Neutrophil (primary cell): ENCODE data around the gene HOXD12.

Experiments
- H3K27ac ChIP-seq: fragments of 200-600 bp; sonication (generic); 2 replicates; pipeline ENCODE4 v1.5.1; 2016; ENCODE audit warnings: mild to moderate bottlenecking, moderate library complexity
- H3K27me3 ChIP-seq: fragments of 200-600 bp; sonication (generic); 2 replicates; pipeline ENCODE4 v1.6.0; 2016; ENCODE audit warnings: mild to moderate bottlenecking
- H3K36me3 ChIP-seq: fragments of 200-600 bp; sonication (generic); 2 replicates; pipeline ENCODE4 v1.5.1; 2017
- H3K4me1 ChIP-seq, 2 experiments: fragments of 200-600 bp in 1 of 2; sonication (generic) in 1 of 2; 1 replicate in 1 of 2; 2 replicates in 1 of 2; pipeline versions ENCODE4 v1.5.1 to v1.6.1; 2013 to 2016; ENCODE audit warnings: low read depth in 1 of 2, low read length in 1 of 2, mild to moderate bottlenecking in 1 of 2, moderate library complexity in 1 of 2; ENCODE audit not compliant: control insufficient read depth in 1 of 2, insufficient read depth in 1 of 2
- H3K4me3 ChIP-seq, 2 experiments: fragments of 200-600 bp in 1 of 2; sonication (generic) in 1 of 2; 1 replicate in 1 of 2; 2 replicates in 1 of 2; pipeline ENCODE4 v1.5.1; 2013 to 2016; ENCODE audit warnings: low read depth in 1 of 2, low read length in 1 of 2, mild to moderate bottlenecking in 1 of 2, moderate library complexity in 1 of 2
- H3K9me3 ChIP-seq: fragments of 200-600 bp; sonication (generic); 2 replicates; pipeline ENCODE4 v1.5.1; 2016
- TF ChIP-seq, protein P1 (sequence below): fragments of 200-600 bp; sonication (generic); IDR thresholded peaks from 2 replicates; pipeline ENCODE4 v1.5.1; 2016; ENCODE audit warnings: antibody characterized with exemption

The HOXD12 gene

DNA sequence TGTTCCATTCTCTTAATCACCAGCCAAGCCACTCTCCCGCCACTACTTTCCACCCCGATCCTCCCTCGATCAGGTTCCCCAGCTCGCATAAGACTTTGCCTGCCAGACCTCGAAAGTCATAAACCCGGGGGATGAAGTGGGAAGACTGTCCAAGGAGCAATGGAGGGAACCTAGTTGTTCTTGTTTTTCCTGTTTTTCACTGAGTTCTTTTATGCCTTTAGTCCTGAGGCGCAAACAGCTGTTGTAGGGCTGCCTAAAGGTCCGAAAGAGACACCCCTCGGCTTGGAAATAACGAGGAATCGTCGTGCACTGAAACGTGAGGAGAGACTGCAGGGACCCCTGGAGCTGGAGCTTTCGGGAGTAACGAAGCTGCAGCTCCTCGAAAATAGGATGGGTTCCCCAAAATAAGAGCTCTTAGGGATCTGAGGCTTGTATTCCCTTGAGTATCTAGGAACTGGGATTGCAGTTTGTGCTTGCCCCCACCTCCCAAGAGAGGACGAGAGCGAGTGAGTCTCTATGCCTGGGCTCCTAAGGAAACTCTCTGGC lies 1.7 kb upstream of the HOXD12 start:
- Histone ChIP-seq H3K9me3 (no peaks in the 10 kb centered on the region), H3K4me3 (peak overlapping the region; percentile 36 to 56), H3K36me3 (no peaks in the 10 kb centered on the region), H3K27ac (no peak overlapping the region), H3K27me3 (peaks cover 100% of the 10 kb centered on the region), H3K4me1 (peaks cover 26% of the 10 kb centered on the region in 2 experiments)
- TF ChIP-seq, protein P1, sequence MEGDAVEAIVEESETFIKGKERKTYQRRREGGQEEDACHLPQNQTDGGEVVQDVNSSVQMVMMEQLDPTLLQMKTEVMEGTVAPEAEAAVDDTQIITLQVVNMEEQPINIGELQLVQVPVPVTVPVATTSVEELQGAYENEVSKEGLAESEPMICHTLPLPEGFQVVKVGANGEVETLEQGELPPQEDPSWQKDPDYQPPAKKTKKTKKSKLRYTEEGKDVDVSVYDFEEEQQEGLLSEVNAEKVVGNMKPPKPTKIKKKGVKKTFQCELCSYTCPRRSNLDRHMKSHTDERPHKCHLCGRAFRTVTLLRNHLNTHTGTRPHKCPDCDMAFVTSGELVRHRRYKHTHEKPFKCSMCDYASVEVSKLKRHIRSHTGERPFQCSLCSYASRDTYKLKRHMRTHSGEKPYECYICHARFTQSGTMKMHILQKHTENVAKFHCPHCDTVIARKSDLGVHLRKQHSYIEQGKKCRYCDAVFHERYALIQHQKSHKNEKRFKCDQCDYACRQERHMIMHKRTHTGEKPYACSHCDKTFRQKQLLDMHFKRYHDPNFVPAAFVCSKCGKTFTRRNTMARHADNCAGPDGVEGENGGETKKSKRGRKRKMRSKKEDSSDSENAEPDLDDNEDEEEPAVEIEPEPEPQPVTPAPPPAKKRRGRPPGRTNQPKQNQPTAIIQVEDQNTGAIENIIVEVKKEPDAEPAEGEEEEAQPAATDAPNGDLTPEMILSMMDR = no peak

GRCh38 chr2:176098366-176099158 lies 1.0 kb upstream of the HOXD12 start:
- Histone ChIP-seq H3K4me3 (no peak overlapping the region), H3K4me1 (peaks cover 19 to 20% of the 10 kb centered on the region in 2 experiments), H3K27ac (no peak overlapping the region), H3K9me3 (no peaks in the 10 kb centered on the region), H3K27me3 (peaks cover 100% of the 10 kb centered on the region), H3K36me3 (no peaks in the 10 kb centered on the region)
- TF ChIP-seq, protein P1 = no peak

DNA sequence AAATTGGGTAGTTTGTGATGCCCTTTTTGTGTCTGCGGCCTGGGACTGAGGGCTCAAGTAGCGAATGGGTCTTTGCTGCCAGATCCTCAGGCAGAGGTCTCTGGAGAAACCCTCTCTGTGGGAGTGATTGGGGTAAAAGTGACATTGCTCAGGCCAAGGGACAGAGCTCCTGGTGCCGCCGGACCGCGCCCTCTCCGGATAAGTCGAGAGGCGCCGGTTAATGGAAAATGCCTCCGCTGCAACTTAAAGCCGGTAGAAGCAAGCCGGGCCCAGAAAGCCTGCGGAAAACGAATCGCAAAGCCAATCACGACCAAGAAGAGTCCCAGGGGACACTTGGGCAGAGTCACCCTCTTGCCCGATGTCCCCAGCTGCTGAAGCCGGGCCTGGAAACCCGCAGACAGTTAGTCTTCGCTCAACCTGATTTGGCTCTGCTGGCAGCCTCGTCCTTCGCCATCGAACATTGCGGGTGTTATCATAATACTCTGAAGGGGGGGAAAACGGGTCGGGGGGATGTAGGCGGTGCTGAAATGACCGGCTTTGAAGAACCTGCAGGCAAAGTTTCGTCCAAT lies 352 bp upstream of the HOXD12 start:
- no peak overlapping the region for H3K27ac ChIP-seq
- H3K9me3 ChIP-seq = no peaks in the 10 kb centered on the region
- H3K36me3 ChIP-seq = no peaks in the 10 kb centered on the region
- H3K4me1 ChIP-seq = peaks cover 19 to 20% of the 10 kb centered on the region in 2 experiments
- TF ChIP-seq, protein P1 = no peak
- H3K27me3 ChIP-seq = peaks cover 100% of the 10 kb centered on the region
- H3K4me3 ChIP-seq = no peak overlapping the region

GRCh38 chr2:176100547-176101140 lies 1.0 kb downstream of the HOXD12 start:
- no peaks in the 10 kb centered on the region for H3K36me3 ChIP-seq
- peaks cover 19 to 27% of the 10 kb centered on the region in 2 experiments for H3K4me1 ChIP-seq
- peaks cover 100% of the 10 kb centered on the region for H3K27me3 ChIP-seq
- TF ChIP-seq, protein P1 = no peak
- no peak overlapping the region for H3K27ac ChIP-seq
- no peak overlapping the region for H3K4me3 ChIP-seq
- H3K9me3 ChIP-seq = no peaks in the 10 kb centered on the region

GRCh38 chr2:176101216-176101830 lies 1.7 kb downstream of the HOXD12 start:
- Histone ChIP-seq H3K9me3 (no peaks in the 10 kb centered on the region), H3K36me3 (no peaks in the 10 kb centered on the region), H3K4me3 (no peak overlapping the region), H3K4me1 (peaks cover 19 to 24% of the 10 kb centered on the region in 2 experiments), H3K27me3 (peaks cover 100% of the 10 kb centered on the region), H3K27ac (no peak overlapping the region)
- TF ChIP-seq, protein P1 = no peak
